ENCODE data around the gene CSAD. TPM values are rescaled to one million over a fixed set of nuclear protein-coding genes. Genes with fewer than 3 reads are reported as not detected.

CSAD gene
- total and polyA plus RNA-seq, 11 donors: 4.3 to 26.5 (median 8.2) TPM

DNA sequence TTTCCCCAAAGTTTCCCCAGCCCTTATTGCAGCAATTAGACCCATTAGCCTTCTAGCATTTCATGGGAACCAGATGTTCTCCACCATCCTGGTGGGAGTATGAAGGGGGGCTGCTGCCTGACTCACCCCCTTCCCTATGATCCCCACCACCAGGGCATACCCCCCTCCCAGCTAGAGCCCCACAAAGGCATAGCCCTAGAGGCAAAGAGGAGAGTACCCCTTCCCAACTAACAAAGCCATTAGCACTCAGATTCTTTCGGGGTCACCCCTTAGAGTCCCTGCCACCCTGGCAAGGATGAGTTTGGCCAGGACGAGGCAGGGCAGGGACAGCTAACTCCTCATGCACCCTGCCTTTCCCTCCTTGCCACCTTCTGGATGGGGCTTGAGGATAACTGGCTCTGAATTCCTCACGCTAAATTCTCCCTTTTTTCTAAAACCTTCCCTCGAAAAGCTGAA is 42.1 kb upstream of the CSAD start:
- no peaks in the 10 kb centered on the region for H3K9me3 ChIP-seq
- peaks cover 0 to 5% (median 0%) of the 10 kb centered on the region in 9 donors for H3K36me3 ChIP-seq
- TF ChIP-seq, protein P1, sequence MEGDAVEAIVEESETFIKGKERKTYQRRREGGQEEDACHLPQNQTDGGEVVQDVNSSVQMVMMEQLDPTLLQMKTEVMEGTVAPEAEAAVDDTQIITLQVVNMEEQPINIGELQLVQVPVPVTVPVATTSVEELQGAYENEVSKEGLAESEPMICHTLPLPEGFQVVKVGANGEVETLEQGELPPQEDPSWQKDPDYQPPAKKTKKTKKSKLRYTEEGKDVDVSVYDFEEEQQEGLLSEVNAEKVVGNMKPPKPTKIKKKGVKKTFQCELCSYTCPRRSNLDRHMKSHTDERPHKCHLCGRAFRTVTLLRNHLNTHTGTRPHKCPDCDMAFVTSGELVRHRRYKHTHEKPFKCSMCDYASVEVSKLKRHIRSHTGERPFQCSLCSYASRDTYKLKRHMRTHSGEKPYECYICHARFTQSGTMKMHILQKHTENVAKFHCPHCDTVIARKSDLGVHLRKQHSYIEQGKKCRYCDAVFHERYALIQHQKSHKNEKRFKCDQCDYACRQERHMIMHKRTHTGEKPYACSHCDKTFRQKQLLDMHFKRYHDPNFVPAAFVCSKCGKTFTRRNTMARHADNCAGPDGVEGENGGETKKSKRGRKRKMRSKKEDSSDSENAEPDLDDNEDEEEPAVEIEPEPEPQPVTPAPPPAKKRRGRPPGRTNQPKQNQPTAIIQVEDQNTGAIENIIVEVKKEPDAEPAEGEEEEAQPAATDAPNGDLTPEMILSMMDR (IDR thresholded peaks at IDR 0.05): no peak
- TF ChIP-seq POLR2A (IDR thresholded peaks at IDR 0.05): no peak
- 60 to 63% (median 61%) methylated on average over 4 of the region's 4 CpGs for WGBS, 4 donors
- DNase-seq (no peak), ATAC-seq (no peak)
- H3K4me1 ChIP-seq: peaks cover 4 to 62% (median 39%) of the 10 kb centered on the region in 12 donors
- intact Hi-C loops (cut with DNase I): loop anchor here in 2 of 10 donors (2.0 to 5.0 kb wide), 2 partner anchors 28 to 44 kb away; partner anchors contain the start of gene ESPL1 (in 1 of the 2)
- peak overlapping the region; percentile 26 to 100 (median 100) for H3K27ac ChIP-seq
- no peak overlapping the region for H3K4me3 ChIP-seq
- no peaks in the 10 kb centered on the region for H3K27me3 ChIP-seq

DNA sequence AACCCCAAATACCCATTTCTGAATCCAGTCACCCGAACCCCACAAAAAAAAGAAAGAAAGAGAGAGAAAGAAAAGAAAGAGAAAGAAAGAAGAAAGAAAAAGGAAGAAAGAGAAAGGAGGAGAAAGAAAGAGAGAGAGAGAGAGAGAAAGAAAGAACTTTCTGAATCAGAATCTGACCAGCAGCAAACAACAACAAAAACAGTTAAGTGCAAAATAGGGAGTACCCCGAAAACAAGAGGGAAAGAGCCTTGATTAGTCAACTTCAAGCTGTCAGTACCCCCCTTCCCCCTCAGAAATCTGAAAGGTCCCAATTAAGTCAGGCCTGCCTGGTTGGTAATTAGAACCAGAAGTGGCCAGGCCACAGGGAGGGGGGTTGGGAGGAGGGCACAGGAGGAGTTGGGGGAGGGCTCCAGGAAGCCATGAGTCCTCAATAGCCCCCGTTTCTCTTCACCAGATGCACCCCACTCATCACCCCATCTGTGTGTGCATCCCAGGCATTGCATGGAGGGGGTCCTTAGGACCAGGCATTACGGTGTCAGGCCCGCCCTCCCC is 41.5 kb upstream of the CSAD start:
- Histone ChIP-seq H3K4me3 (peak overlapping the region; percentile 51 to 95 (median 74)), H3K27ac (peak overlapping the region; percentile 96 to 100 (median 100)), H3K27me3 (no peaks in the 10 kb centered on the region), H3K9me3 (no peaks in the 10 kb centered on the region), H3K4me1 (peaks cover 6 to 68% (median 45%) of the 10 kb centered on the region in 12 donors), H3K36me3 (peaks cover 0 to 3% (median 0%) of the 10 kb centered on the region in 9 donors)
- WGBS, 4 donors: 47 to 60% (median 54%) methylated on average over 5 of the region's 5 CpGs
- intact Hi-C loops (cut with DNase I): loop anchor here in 2 of 10 donors (2.0 to 5.0 kb wide), 2 partner anchors 29 to 45 kb away; partner anchors contain the start of gene ESPL1 (in 1 of the 2)
- no peak for DNase-seq
- no peak for TF ChIP-seq POLR2A (IDR thresholded peaks at IDR 0.05)
- TF ChIP-seq, protein P1 (IDR thresholded peaks at IDR 0.05): no peak
- ATAC-seq: no peak

DNA sequence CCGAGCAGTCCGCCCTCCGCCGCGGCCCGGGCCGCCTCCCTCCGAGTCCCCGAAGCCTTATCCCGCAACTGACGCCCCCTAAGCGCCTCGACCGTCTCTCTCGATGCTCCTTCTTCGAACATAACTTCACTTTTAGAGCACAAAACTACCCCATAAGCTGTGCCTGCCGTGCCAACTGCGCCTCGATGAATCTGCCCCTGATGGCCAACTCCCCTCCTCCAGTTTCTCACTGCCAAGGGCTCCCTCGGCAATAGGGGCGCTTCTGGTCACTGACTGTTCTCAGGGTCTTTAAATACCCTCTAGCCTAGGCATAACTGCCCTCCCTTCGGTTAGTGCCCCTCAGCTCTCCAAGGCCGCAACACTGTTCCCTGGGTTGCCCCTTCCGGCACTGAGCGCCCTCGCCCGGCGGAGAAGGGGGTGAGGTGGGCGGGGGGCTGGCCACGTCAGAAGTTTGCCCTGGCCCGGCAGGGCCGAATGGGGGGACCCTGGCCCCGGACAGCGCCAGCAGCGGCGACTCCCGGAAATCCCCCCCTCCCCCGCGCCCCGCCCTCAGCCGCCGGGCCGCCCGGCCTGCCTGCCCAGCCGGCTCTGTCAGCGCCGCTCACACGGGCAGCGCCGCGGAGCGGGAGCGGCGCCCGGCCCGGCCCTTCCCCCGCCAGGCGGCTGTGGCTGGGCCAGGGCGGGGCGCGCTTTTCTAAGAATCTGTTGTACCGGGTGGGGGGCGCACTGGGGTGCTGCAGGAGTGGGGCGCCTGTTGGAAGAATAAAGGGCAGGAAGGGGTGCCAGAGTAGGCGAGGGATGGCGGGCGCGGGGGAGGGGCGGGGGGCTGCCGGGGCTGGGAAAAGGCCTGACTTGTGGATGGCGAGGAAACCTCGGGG is 40.7 kb upstream of the CSAD start:
- Histone ChIP-seq H3K4me3 (peak overlapping the region; percentile 51 to 95 (median 74)), H3K36me3 (no peaks in the 10 kb centered on the region), H3K9me3 (no peaks in the 10 kb centered on the region), H3K27ac (peak overlapping the region; percentile 96 to 100 (median 100)), H3K4me1 (peaks cover 6 to 76% (median 52%) of the 10 kb centered on the region in 12 donors), H3K27me3 (no peaks in the 10 kb centered on the region)
- WGBS, 4 donors: 0 to 2% (median 1%) methylated on average over 37 to 72 of the region's 72 CpGs
- intact Hi-C loops (cut with DNase I): loop anchor here in 9 of 10 donors (1.0 to 5.0 kb wide), 6 partner anchors 29 to 46 kb away; partner anchors contain the start of genes CSAD (in 1 of the 9), ESPL1 (in 1 of the 9) and ZNF740 (in 1 of the 9)
- peak; percentile 83 to 89 (median 84) for DNase-seq
- ATAC-seq: peak; percentile 50 to 66 (median 63)
- no peak for TF ChIP-seq POLR2A (IDR thresholded peaks at IDR 0.05)
- TF ChIP-seq, protein P1 (IDR thresholded peaks at IDR 0.05): peak in 6 of 12 donors; percentile 12 to 44 (median 40)
